Endothelial cell of umbilical vein (primary cell): ENCODE data around the gene LMO1. TPM values are rescaled to one million over a fixed set of nuclear protein-coding genes. Genes with fewer than 3 reads are reported as not detected.

ENCODE experiments used
- BruUV-seq: library from RNA; stranded (reverse); fragments of 400-500 nt; replicated peaks from 2 replicates; lab custom pipeline; 2021; lab: Mats Ljungman, UMichigan
- CTCF ChIA-PET: fragments of 300-600, 350-600 bp; sonication (Branson Sonifier 250); formaldehyde crosslinking; loops from one replicate; lab custom pipeline; 2021; ENCODE audit warnings: antibody characterized with exemption, inconsistent platforms; lab: Charles Lee
- POLR2A ChIA-PET: fragments of 300-600, 350-600 bp; sonication (Branson Sonifier 250); formaldehyde crosslinking; loops from one replicate; lab custom pipeline; 2021; ENCODE audit warnings: antibody characterized with exemption, inconsistent platforms; lab: Charles Lee
- DNase-seq: peaks from one replicate; pipeline ENCODE4 v3.0.0-alpha.2; 2011; ENCODE audit warnings: low read depth, low spot score
- FAIRE-seq: peaks from 2 replicates; lab custom pipeline; 2011; peaks lifted over from hg19 to GRCh38; lab: Jason Lieb, UNC
- H2AFZ ChIP-seq: 2 replicates; pipeline ENCODE4 v1.6.0; 2012; ENCODE audit warnings: low read depth, low read length, control low read depth, inconsistent platforms
- H3K27ac ChIP-seq: 2 replicates; pipeline ENCODE4 v1.5.1; 2011; ENCODE audit warnings: low read depth, mild to moderate bottlenecking, control low read depth, low read length, moderate library complexity; ENCODE audit not compliant: insufficient read depth
- H3K27me3 ChIP-seq, 2 experiments: 2 replicates each; pipeline versions ENCODE4 v1.6.0 to v1.6.1; 2011; ENCODE audit warnings: low read length in 2 of 2, mixed read lengths in 1 of 2; ENCODE audit not compliant: control insufficient read depth in 2 of 2, insufficient read depth in 2 of 2
- H3K36me3 ChIP-seq, 2 experiments: 2 replicates in 1 of 2; 3 replicates in 1 of 2; pipeline ENCODE4 v1.5.1; 2011; ENCODE audit warnings: low read length in 2 of 2, mild to moderate bottlenecking in 1 of 2, moderate library complexity in 1 of 2; ENCODE audit not compliant: control insufficient read depth in 2 of 2, insufficient read depth in 2 of 2; ENCODE audit errors: extremely low read depth in 1 of 2
- H3K4me1 ChIP-seq: 3 replicates; pipeline ENCODE4 v1.5.1; 2011; ENCODE audit warnings: mild to moderate bottlenecking, low read length; ENCODE audit not compliant: control insufficient read depth, insufficient read depth; ENCODE audit errors: extremely low read depth
- H3K4me2 ChIP-seq: 2 replicates; pipeline ENCODE4 v1.6.1; 2011; ENCODE audit warnings: low read length, control low read depth, mixed read lengths; ENCODE audit not compliant: insufficient read depth
- H3K4me3 ChIP-seq, 3 experiments: fragments of 200-600 bp in 1 of 3; sonication (generic), shearing (Covaris generic) in 1 of 3; replicated peaks in 1 of 3; 2 replicates each; pipeline ENCODE4 v1.5.1; 2011 to 2016; ENCODE audit warnings: control low read depth in 3 of 3, low read length in 3 of 3, mild to moderate bottlenecking in 2 of 3, inconsistent platforms in 1 of 3, low read depth in 1 of 3, moderate library complexity in 1 of 3; ENCODE audit not compliant: insufficient read depth in 1 of 3
- H3K79me2 ChIP-seq: 2 replicates; pipeline ENCODE4 v1.6.0; 2012; ENCODE audit warnings: low read length, inconsistent platforms; ENCODE audit not compliant: control insufficient read depth, insufficient read depth
- H3K9ac ChIP-seq: replicated peaks from 2 replicates; pipeline ENCODE3; 2011; ENCODE audit warnings: low read length, control low read depth; ENCODE audit not compliant: insufficient read depth; ENCODE audit errors: extremely low read depth
- H3K9me1 ChIP-seq: replicated peaks from 3 replicates; pipeline ENCODE4 v1.6.0; 2011; ENCODE audit warnings: mild to moderate bottlenecking, low read length; ENCODE audit not compliant: control insufficient read depth, insufficient read depth; ENCODE audit errors: extremely low read depth
- H3K9me3 ChIP-seq: replicated peaks from 2 replicates; pipeline ENCODE4 v1.5.1; 2012; ENCODE audit warnings: low read length, inconsistent platforms; ENCODE audit not compliant: control insufficient read depth, insufficient read depth
- H4K20me1 ChIP-seq: replicated peaks from 2 replicates; pipeline ENCODE3; 2011; ENCODE audit warnings: mild to moderate bottlenecking, low read length; ENCODE audit not compliant: control insufficient read depth, insufficient read depth; ENCODE audit errors: extremely low read depth
- CTCF ChIP-seq, 2 donors: IDR thresholded peaks; 1 replicate in 1 of 2; 2 replicates in 1 of 2; pipeline ENCODE4 v1.5.1; 2011; ENCODE audit warnings: low read length in 2 of 2, mild to moderate bottlenecking in 2 of 2, moderate library complexity in 2 of 2, control low read depth in 1 of 2, inconsistent platforms in 1 of 2, low read depth in 1 of 2; ENCODE audit not compliant: insufficient read depth in 1 of 2; ENCODE audit errors: extremely low read depth in 1 of 2
- EZH2 ChIP-seq: IDR thresholded peaks from 2 replicates; pipeline ENCODE4 v1.6.1; 2012; ENCODE audit warnings: borderline replicate concordance, low read depth, mild to moderate bottlenecking, moderate library complexity, low read length, inconsistent platforms; ENCODE audit not compliant: severe bottlenecking
- FOS ChIP-seq: IDR thresholded peaks from 2 replicates; pipeline ENCODE4 v1.6.1; 2011; ENCODE audit warnings: mild to moderate bottlenecking, low read length, moderate library complexity, borderline replicate concordance; ENCODE audit not compliant: insufficient read depth
- GATA2 ChIP-seq: IDR thresholded peaks from 2 replicates; pipeline ENCODE4 v1.7.0; 2011; ENCODE audit warnings: low read depth, mild to moderate bottlenecking, moderate library complexity, mixed read lengths, low read length; ENCODE audit not compliant: insufficient read length, insufficient read depth
- JUN ChIP-seq: IDR thresholded peaks from 2 replicates; pipeline ENCODE4 v1.6.1; 2011; ENCODE audit warnings: borderline replicate concordance, low read depth; ENCODE audit not compliant: insufficient read length, insufficient read depth
- MAX ChIP-seq: IDR thresholded peaks from 2 replicates; pipeline ENCODE4 v1.6.1; 2011; ENCODE audit not compliant: insufficient read depth, insufficient read length
- MYC ChIP-seq: IDR thresholded peaks from one replicate; pipeline ENCODE4 v1.6.1; 2011; ENCODE audit warnings: mild to moderate bottlenecking, low read depth, low read length
- POLR2A ChIP-seq: IDR thresholded peaks from 2 replicates; pipeline ENCODE4 v1.6.1; 2012; ENCODE audit warnings: low read depth, mild to moderate bottlenecking, control low read depth, low read length
- POLR2AphosphoS5 ChIP-seq: IDR thresholded peaks from 2 replicates; pipeline ENCODE4 v1.6.1; 2012; ENCODE audit warnings: low read depth, mild to moderate bottlenecking, control low read depth, low read length, moderate library complexity; ENCODE audit not compliant: insufficient read depth
- dilution Hi-C: fragments of 300-500 bp; cut with MboI; formaldehyde crosslinking; loops from one replicate; pipeline ENCODE4 v1.15.0; 2019; ENCODE audit warnings: low sequenced_read_pairs; ENCODE audit not compliant: extremely low pct_ligation_motif_present
- intact Hi-C: fragments of 100-400 bp; cut with micrococcal nuclease; formaldehyde crosslinking; loops from one replicate; pipeline ENCODE4 v1.10.0; 2022
- polyA plus RNA-seq, 4 experiments: library from polyadenylated mRNA; depleted of rRNA in 3 of 4; stranded (reverse) in 3 of 4; unstranded in 1 of 4; fragments of >200 nt; gene quantifications; 2 replicates each; pipeline versions ENCODE4 v1.2.1 to v1.2.3, GENCODE V29; 2011 to 2012; ENCODE audit warnings: missing spikeins in 1 of 4
- total RNA-seq: library from RNA; stranded (reverse); gene quantifications from 2 replicates; pipeline ENCODE4 v1.2.3, GENCODE V29; 2021

Gene LMO1
- total and polyA plus RNA-seq, 2 donors (not counting 3 experiments of a cell fraction or from before 2014, with no cell fraction given), result not detected

GRCh38 chr11:8307601-8308000 lies 43.9 kb upstream of the LMO1 start:
- CTCF ChIA-PET, result no interaction called here
- H2AFZ ChIP-seq, result no peak overlapping the region
- dilution Hi-C loops, result no loop called here
- POLR2A ChIA-PET, result no interaction called here
- no peak overlapping the region for H3K27ac ChIP-seq
- H3K4me1 ChIP-seq, result no peaks in the 10 kb centered on the region
- H3K9me1 ChIP-seq, result no peaks in the 10 kb centered on the region
- no peaks in the 10 kb centered on the region for H3K9me3 ChIP-seq
- intact Hi-C loops, result no loop called here
- no TSS peak for BruUV-seq
- no peak for FAIRE-seq
- H3K79me2 ChIP-seq, result no peaks in the 10 kb centered on the region
- TF ChIP-seq JUN, result no peak
- no peak for TF ChIP-seq GATA2
- TF ChIP-seq MYC, result no peak
- TF ChIP-seq POLR2A, result no peak
- no peak for TF ChIP-seq FOS
- TF ChIP-seq EZH2, result no peak
- TF ChIP-seq MAX, result no peak
- no peak for TF ChIP-seq POLR2AphosphoS5
- no peak for TF ChIP-seq CTCF (IDR thresholded peaks at IDR 0.05; ENCODE audit: extremely low read depth in 1 of 2, insufficient read depth in 1 of 2, low read depth in 1 of 2, low read length in 2 of 2)
- no peak overlapping the region for H3K4me2 ChIP-seq
- peaks cover 0 to 2% of the 10 kb centered on the region in 2 experiments for H3K27me3 ChIP-seq
- no peak overlapping the region for H3K9ac ChIP-seq
- H4K20me1 ChIP-seq, result no peaks in the 10 kb centered on the region
- no peak for DNase-seq
- H3K36me3 ChIP-seq, result no peaks in the 10 kb centered on the region
- no peak overlapping the region for H3K4me3 ChIP-seq
